Astrocyte (in vitro differentiated cells and primary cell): ENCODE measurements around the gene RUNX1. TPM values are rescaled to one million over a fixed set of nuclear protein-coding genes. Genes with fewer than 3 reads are reported as not detected.

Experiments used
- DNase-seq: peaks from one replicate; pipeline ENCODE4 v3.0.0-alpha.2; 2010; ENCODE audit warnings: low read depth
- FAIRE-seq: peaks from 2 replicates; lab custom pipeline; 2011; peaks lifted over from hg19 to GRCh38; lab: Jason Lieb, UNC
- H2AFZ ChIP-seq: 2 replicates; pipeline ENCODE4 v1.6.0; 2012; ENCODE audit warnings: low read depth, low read length, inconsistent platforms
- H3K27ac ChIP-seq: 2 replicates; pipeline ENCODE4 v1.5.1; 2011; ENCODE audit warnings: low read depth, low read length, inconsistent platforms
- H3K27me3 ChIP-seq: 2 replicates; pipeline ENCODE4 v1.6.0; 2011; ENCODE audit warnings: low read length, inconsistent platforms; ENCODE audit not compliant: insufficient read depth
- H3K36me3 ChIP-seq: 2 replicates; pipeline ENCODE4 v1.5.1; 2011; ENCODE audit warnings: low read length, inconsistent platforms; ENCODE audit not compliant: insufficient read depth
- H3K4me1 ChIP-seq: 2 replicates; pipeline ENCODE4 v1.5.1; 2011; ENCODE audit warnings: low read length, inconsistent platforms; ENCODE audit not compliant: insufficient read depth
- H3K4me2 ChIP-seq: 2 replicates; pipeline ENCODE4 v1.6.0; 2012; ENCODE audit warnings: low read length, inconsistent platforms
- H3K4me3 ChIP-seq: 2 replicates; pipeline ENCODE4 v1.5.1; 2011; ENCODE audit warnings: low read depth, mild to moderate bottlenecking, low read length, inconsistent platforms; ENCODE audit not compliant: insufficient read depth
- H3K79me2 ChIP-seq: 2 replicates; pipeline ENCODE4 v1.6.0; 2012; ENCODE audit warnings: mild to moderate bottlenecking, low read length, inconsistent platforms; ENCODE audit not compliant: insufficient read depth
- H3K9ac ChIP-seq: 2 replicates; pipeline ENCODE4 v1.6.0; 2012; ENCODE audit warnings: mild to moderate bottlenecking, low read length, inconsistent platforms
- H3K9me3 ChIP-seq: 2 replicates; pipeline ENCODE4 v1.5.1; 2012; ENCODE audit warnings: low read depth, mild to moderate bottlenecking, low read length, inconsistent platforms; ENCODE audit not compliant: insufficient read depth
- H4K20me1 ChIP-seq: 2 replicates; pipeline ENCODE4 v1.6.0; 2012; ENCODE audit warnings: low read length, inconsistent platforms; ENCODE audit not compliant: insufficient read depth
- H3K27ac Mint-ChIP-seq: one replicate; pipeline ENCODE4 v1.8.0; 2021; ENCODE audit warnings: mild to moderate bottlenecking, mixed read lengths; ENCODE audit not compliant: unreplicated experiment
- H3K27me3 Mint-ChIP-seq: one replicate; pipeline ENCODE4 v1.8.0; 2021; ENCODE audit warnings: low read depth, mixed read lengths; ENCODE audit not compliant: unreplicated experiment
- H3K36me3 Mint-ChIP-seq: one replicate; pipeline ENCODE4 v1.8.0; 2021; ENCODE audit warnings: low read depth, mixed read lengths; ENCODE audit not compliant: unreplicated experiment
- H3K4me1 Mint-ChIP-seq: one replicate; pipeline ENCODE4 v1.8.0; 2021; ENCODE audit warnings: low read depth, mixed read lengths; ENCODE audit not compliant: unreplicated experiment
- H3K4me3 Mint-ChIP-seq: one replicate; pipeline ENCODE4 v1.8.0; 2021; ENCODE audit warnings: mild to moderate bottlenecking, moderate library complexity, mixed read lengths; ENCODE audit not compliant: unreplicated experiment
- H3K9me3 Mint-ChIP-seq: one replicate; pipeline ENCODE4 v1.8.0; 2021; ENCODE audit warnings: mild to moderate bottlenecking, mixed read lengths; ENCODE audit not compliant: unreplicated experiment
- EZH2 ChIP-seq: IDR thresholded peaks from 2 replicates; pipeline ENCODE4 v1.6.1; 2012; ENCODE audit warnings: mild to moderate bottlenecking, low read length, inconsistent platforms; ENCODE audit not compliant: insufficient read depth
- total RNA-seq: library from RNA; stranded (reverse); gene quantifications from 2 replicates; pipeline ENCODE4 v1.2.1, GENCODE V29; 2021
- TF ChIP-seq, protein P1 (sequence below): IDR thresholded peaks from 2 replicates; pipeline ENCODE4 v1.5.1; 2011; ENCODE audit warnings: low read depth, mild to moderate bottlenecking, inconsistent platforms, low read length, moderate library complexity; ENCODE audit not compliant: insufficient read depth

Gene RUNX1
- total RNA-seq, 1 donor from 2014 or later: 84.6 TPM

- Histone ChIP-seq H3K9ac (no peak overlapping the region), H4K20me1 (no peaks in the 10 kb centered on the region), H3K36me3 (no peaks in the 10 kb centered on the region), H3K9me3 (no peaks in the 10 kb centered on the region), H3K4me3 (no peak overlapping the region), H2AFZ (no peak overlapping the region), H3K4me2 (no peak overlapping the region), H3K4me1 (no peaks in the 10 kb centered on the region), H3K27ac (no peak overlapping the region), H3K79me2 (no peaks in the 10 kb centered on the region), H3K27me3 (no peaks in the 10 kb centered on the region)
- DNase-seq (no peak), FAIRE-seq (no peak)
- TF ChIP-seq EZH2: no peak
- TF ChIP-seq, protein P1, sequence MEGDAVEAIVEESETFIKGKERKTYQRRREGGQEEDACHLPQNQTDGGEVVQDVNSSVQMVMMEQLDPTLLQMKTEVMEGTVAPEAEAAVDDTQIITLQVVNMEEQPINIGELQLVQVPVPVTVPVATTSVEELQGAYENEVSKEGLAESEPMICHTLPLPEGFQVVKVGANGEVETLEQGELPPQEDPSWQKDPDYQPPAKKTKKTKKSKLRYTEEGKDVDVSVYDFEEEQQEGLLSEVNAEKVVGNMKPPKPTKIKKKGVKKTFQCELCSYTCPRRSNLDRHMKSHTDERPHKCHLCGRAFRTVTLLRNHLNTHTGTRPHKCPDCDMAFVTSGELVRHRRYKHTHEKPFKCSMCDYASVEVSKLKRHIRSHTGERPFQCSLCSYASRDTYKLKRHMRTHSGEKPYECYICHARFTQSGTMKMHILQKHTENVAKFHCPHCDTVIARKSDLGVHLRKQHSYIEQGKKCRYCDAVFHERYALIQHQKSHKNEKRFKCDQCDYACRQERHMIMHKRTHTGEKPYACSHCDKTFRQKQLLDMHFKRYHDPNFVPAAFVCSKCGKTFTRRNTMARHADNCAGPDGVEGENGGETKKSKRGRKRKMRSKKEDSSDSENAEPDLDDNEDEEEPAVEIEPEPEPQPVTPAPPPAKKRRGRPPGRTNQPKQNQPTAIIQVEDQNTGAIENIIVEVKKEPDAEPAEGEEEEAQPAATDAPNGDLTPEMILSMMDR: no peak
- Mint-ChIP-seq H3K27me3 (no peaks in the 10 kb centered on the region), H3K27ac (no peak overlapping the region), H3K9me3 (no peaks in the 10 kb centered on the region), H3K4me1 (peaks cover 2% of the 10 kb centered on the region), H3K36me3 (peaks cover 7% of the 10 kb centered on the region), H3K4me3 (no peak overlapping the region)
Observed at GRCh38 chr21:34974162-34974981, 74.7 kb downstream of the RUNX1 start.

DNA sequence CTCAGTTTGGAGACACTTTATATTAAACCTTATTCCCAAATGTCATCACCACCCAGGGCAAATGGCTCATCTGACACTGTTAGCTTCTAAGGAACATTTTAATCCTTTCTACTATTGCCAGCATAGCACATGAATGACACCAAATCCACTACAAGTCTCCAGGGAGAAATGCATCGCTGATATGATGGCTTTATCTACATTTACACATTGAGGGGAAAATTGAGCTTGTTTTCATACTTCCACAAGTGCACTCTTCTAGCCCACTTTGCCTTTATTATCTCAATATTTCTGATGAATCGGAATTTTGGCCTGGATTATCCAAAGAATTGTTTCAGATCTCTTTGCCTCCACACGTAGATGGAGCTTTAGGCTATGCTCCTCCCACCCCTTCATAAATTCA is 75.4 kb downstream of the RUNX1 start:
- DNase-seq (no peak), FAIRE-seq (no peak)
- H3K4me2 ChIP-seq: no peak overlapping the region
- H3K9ac ChIP-seq: no peak overlapping the region
- H3K4me3 ChIP-seq: no peak overlapping the region
- Mint-ChIP-seq H3K27me3 (peaks cover 2% of the 10 kb centered on the region), H3K27ac (no peak overlapping the region), H3K9me3 (no peaks in the 10 kb centered on the region), H3K4me1 (no peaks in the 10 kb centered on the region), H3K36me3 (peaks cover 10% of the 10 kb centered on the region), H3K4me3 (no peak overlapping the region)
- TF ChIP-seq EZH2: no peak
- TF ChIP-seq, protein P1: no peak
- no peaks in the 10 kb centered on the region for H3K27me3 ChIP-seq
- no peaks in the 10 kb centered on the region for H3K79me2 ChIP-seq
- H2AFZ ChIP-seq: no peak overlapping the region
- no peaks in the 10 kb centered on the region for H3K9me3 ChIP-seq
- H4K20me1 ChIP-seq: no peaks in the 10 kb centered on the region
- no peaks in the 10 kb centered on the region for H3K4me1 ChIP-seq
- no peaks in the 10 kb centered on the region for H3K36me3 ChIP-seq
- H3K27ac ChIP-seq: no peak overlapping the region

DNA sequence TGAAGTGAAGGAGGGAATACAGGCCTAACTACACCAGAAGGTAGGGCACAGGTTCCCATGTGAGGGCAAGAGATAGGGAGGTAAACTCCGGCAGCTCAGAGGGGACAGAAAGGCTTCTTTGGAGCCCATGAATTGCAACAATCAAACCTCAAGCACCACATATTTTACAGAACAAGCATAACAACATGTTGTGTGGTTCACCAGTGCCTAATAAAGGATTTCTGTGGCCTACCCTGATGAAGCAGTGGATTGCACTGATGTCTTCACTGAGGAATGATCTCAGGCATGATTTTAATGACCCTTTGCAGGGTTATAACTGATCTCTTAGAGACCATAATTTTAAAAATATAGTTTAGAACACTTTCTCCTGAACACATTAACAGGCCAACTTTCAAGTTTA is 77.4 kb downstream of the RUNX1 start:
- Histone ChIP-seq H3K27ac (no peak overlapping the region), H3K27me3 (no peaks in the 10 kb centered on the region), H3K79me2 (no peaks in the 10 kb centered on the region), H2AFZ (no peak overlapping the region), H3K4me1 (peaks cover 4% of the 10 kb centered on the region), H3K9me3 (no peaks in the 10 kb centered on the region), H3K4me3 (no peak overlapping the region), H3K36me3 (no peaks in the 10 kb centered on the region), H4K20me1 (no peaks in the 10 kb centered on the region), H3K4me2 (no peak overlapping the region), H3K9ac (no peak overlapping the region)
- TF ChIP-seq, protein P1: no peak
- TF ChIP-seq EZH2: no peak
- Mint-ChIP-seq H3K27me3 (peaks cover 3% of the 10 kb centered on the region), H3K4me3 (no peak overlapping the region), H3K9me3 (no peaks in the 10 kb centered on the region), H3K27ac (no peak overlapping the region), H3K4me1 (peaks cover 6% of the 10 kb centered on the region), H3K36me3 (peaks cover 13% of the 10 kb centered on the region)
- DNase-seq: no peak
- no peak for FAIRE-seq
